Endothelial cell of umbilical vein (primary cell): ENCODE data around the gene UTS2R.

Experiments
- EZH2 ChIP-seq: IDR thresholded peaks from 2 replicates; pipeline ENCODE4 v1.6.1; 2012; ENCODE audit warnings: borderline replicate concordance, low read depth, mild to moderate bottlenecking, moderate library complexity, low read length, inconsistent platforms; ENCODE audit not compliant: severe bottlenecking
- JUN ChIP-seq: IDR thresholded peaks from 2 replicates; pipeline ENCODE4 v1.6.1; 2011; ENCODE audit warnings: borderline replicate concordance, low read depth; ENCODE audit not compliant: insufficient read length, insufficient read depth
- MYC ChIP-seq: IDR thresholded peaks from one replicate; pipeline ENCODE4 v1.6.1; 2011; ENCODE audit warnings: mild to moderate bottlenecking, low read depth, low read length
- POLR2A ChIP-seq: IDR thresholded peaks from 2 replicates; pipeline ENCODE4 v1.6.1; 2012; ENCODE audit warnings: low read depth, mild to moderate bottlenecking, control low read depth, low read length
- POLR2AphosphoS5 ChIP-seq: IDR thresholded peaks from 2 replicates; pipeline ENCODE4 v1.6.1; 2012; ENCODE audit warnings: low read depth, mild to moderate bottlenecking, control low read depth, low read length, moderate library complexity; ENCODE audit not compliant: insufficient read depth
- TF ChIP-seq, protein P1 (sequence below), 2 donors: IDR thresholded peaks; 1 replicate in 1 of 2; 2 replicates in 1 of 2; pipeline ENCODE4 v1.5.1; 2011; ENCODE audit warnings: low read length in 2 of 2, mild to moderate bottlenecking in 2 of 2, moderate library complexity in 2 of 2, control low read depth in 1 of 2, inconsistent platforms in 1 of 2, low read depth in 1 of 2; ENCODE audit not compliant: insufficient read depth in 1 of 2; ENCODE audit errors: extremely low read depth in 1 of 2

DNA sequence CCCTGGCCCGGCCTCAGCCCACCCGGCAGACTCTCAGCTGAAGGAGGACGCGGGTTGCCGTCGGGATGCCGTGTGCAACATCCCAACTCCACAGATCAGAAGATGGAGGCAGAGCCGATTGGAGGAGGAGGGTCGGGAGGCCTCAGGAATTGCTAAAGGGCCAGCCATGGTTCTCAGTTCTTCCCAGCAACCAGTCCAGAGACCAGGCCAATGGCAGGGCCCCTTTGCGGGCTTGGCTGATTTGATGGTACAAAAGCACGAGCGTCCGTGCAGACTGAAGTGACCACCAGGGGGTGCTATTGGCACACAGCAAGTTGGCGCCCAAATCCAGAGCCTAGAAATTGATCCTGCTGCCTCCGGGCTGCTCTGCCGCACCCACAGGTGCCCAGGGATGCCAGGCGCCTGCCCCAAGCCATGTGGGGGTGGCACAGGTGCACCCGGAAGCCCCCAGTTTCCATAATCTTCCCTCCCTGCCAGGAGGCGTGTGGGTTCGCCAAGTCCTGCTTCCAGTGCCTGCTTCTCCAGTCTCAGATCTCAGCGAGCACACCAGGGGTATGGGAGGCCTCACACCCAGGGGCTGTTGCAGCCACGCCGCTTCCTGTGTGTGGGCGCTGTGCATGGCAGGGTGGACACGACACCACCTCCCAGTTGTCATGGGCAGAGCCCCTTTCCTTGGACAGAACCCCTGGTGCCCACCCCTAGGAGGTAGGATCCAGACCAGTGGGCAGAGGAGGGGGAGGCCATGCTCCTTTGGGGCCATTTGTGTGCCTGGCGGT, 19.7 kb upstream of the UTS2R start:
- no peak for TF ChIP-seq POLR2A
- TF ChIP-seq, protein P1, sequence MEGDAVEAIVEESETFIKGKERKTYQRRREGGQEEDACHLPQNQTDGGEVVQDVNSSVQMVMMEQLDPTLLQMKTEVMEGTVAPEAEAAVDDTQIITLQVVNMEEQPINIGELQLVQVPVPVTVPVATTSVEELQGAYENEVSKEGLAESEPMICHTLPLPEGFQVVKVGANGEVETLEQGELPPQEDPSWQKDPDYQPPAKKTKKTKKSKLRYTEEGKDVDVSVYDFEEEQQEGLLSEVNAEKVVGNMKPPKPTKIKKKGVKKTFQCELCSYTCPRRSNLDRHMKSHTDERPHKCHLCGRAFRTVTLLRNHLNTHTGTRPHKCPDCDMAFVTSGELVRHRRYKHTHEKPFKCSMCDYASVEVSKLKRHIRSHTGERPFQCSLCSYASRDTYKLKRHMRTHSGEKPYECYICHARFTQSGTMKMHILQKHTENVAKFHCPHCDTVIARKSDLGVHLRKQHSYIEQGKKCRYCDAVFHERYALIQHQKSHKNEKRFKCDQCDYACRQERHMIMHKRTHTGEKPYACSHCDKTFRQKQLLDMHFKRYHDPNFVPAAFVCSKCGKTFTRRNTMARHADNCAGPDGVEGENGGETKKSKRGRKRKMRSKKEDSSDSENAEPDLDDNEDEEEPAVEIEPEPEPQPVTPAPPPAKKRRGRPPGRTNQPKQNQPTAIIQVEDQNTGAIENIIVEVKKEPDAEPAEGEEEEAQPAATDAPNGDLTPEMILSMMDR (IDR thresholded peaks at IDR 0.05; ENCODE audit: extremely low read depth in 1 of 2, insufficient read depth in 1 of 2, low read depth in 1 of 2, low read length in 2 of 2), result peak; percentile 93 to 96
- no peak for TF ChIP-seq JUN
- TF ChIP-seq POLR2AphosphoS5, result no peak
- TF ChIP-seq MYC, result no peak
- TF ChIP-seq EZH2, result no peak
